A549 treated with RU486 at 1 μM for 4 hours (cell line): ENCODE measurements around the gene SNF8. TPM values are rescaled to one million over a fixed set of nuclear protein-coding genes. Genes with fewer than 3 reads are reported as not detected.

Source experiments
- total RNA-seq: library from RNA; stranded (reverse); fragments of 200-300 nt; extraction: Qiagen RNA extraction; gene quantifications from 5 replicates; pipeline ENCODE4 v1.2.3, GENCODE V29; 2022; ENCODE audit warnings: low read depth

Gene SNF8
- 274 to 350 TPM (median 305 TPM) in 5 replicates for total RNA-seq

GRCh38 chr17:48944515-48945260 lies at the start of gene SNF8:
Gene SNF8 (minus strand): TSS chr17:48944842. CDS start chr17:48944734, 108 bp downstream.

GRCh38 chr17:48908047-48908843 lies 36.4 kb downstream of the SNF8 start, which contains the start of gene UBE2Z:
Gene UBE2Z (plus strand): TSS chr17:48908407. CDS start chr17:48908504, 97 bp downstream.

Other genes starting within 250 kb of the SNF8 start
- gene PRAC1, start 222.3 kb downstream of the SNF8 start, total RNA-seq = not detected in 5 replicates
- not detected in 5 replicates for gene PRAC2, start 221.7 kb downstream of the SNF8 start, total RNA-seq
- gene HOXB13, start 216.1 kb downstream of the SNF8 start, total RNA-seq = 1.6 to 2.4 TPM (median 2.2 TPM) in 5 replicates
- gene TTLL6, start 127.6 kb downstream of the SNF8 start, total RNA-seq = 0.48 to 0.97 TPM (median 0.71 TPM) in 5 replicates
- 65.4 to 93.9 TPM (median 72.0 TPM) in 5 replicates for gene CALCOCO2, start 113.8 kb downstream of the SNF8 start, total RNA-seq
- gene ATP5MC1, start 52.1 kb downstream of the SNF8 start, total RNA-seq = 489 to 693 TPM (median 562 TPM) in 5 replicates
- 117 to 129 TPM (median 124 TPM) in 5 replicates for gene UBE2Z, start 36.4 kb downstream of the SNF8 start, total RNA-seq
- gene GIP, start 23.8 kb upstream of the SNF8 start, total RNA-seq = 3.7 to 4.9 TPM (median 4.4 TPM) in 5 replicates
- 52.3 to 95.3 TPM (median 84.2 TPM) in 5 replicates for gene IGF2BP1, start 52.5 kb upstream of the SNF8 start, total RNA-seq
- gene B4GALNT2, start 187.9 kb upstream of the SNF8 start, total RNA-seq = 0.36 to 0.59 TPM (median 0.43 TPM) in 5 replicates